ENCODE measurements around the gene PPP6R1.
A peak's percentile ranks its signal among the peaks of the same experiment; 100 is the strongest.

The PPP6R1 gene

DNA sequence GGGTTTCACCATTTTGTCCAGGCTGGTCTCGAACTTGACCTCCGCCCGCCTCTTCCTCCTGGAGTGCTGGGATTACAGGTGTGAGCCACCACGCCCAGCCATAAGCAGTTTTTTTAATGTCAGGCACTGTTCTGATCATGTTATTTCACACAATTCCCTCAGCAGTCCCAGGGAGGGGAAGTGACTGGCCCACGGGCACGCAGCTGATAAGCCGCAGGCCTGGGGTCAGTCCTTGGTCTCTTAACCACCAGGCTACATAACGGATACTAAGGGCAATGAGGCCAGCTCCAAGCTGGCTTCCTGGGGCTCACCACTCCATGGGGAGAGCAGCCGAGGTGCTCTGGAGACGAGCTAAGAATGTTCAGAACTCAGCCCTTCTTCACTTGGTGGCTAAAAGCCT is 38.5 kb upstream of the PPP6R1 start:
- H3K4me3 ChIP-seq (replicated peaks; ENCODE audit: low read depth, low read length) = no peak overlapping the region
- no peak for DNase-seq (ENCODE audit: extremely low read depth, low read depth)
- TF ChIP-seq, protein P1, sequence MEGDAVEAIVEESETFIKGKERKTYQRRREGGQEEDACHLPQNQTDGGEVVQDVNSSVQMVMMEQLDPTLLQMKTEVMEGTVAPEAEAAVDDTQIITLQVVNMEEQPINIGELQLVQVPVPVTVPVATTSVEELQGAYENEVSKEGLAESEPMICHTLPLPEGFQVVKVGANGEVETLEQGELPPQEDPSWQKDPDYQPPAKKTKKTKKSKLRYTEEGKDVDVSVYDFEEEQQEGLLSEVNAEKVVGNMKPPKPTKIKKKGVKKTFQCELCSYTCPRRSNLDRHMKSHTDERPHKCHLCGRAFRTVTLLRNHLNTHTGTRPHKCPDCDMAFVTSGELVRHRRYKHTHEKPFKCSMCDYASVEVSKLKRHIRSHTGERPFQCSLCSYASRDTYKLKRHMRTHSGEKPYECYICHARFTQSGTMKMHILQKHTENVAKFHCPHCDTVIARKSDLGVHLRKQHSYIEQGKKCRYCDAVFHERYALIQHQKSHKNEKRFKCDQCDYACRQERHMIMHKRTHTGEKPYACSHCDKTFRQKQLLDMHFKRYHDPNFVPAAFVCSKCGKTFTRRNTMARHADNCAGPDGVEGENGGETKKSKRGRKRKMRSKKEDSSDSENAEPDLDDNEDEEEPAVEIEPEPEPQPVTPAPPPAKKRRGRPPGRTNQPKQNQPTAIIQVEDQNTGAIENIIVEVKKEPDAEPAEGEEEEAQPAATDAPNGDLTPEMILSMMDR (IDR thresholded peaks at IDR 0.05; ENCODE audit: low read depth, low read length, missing control alignments) = no peak

DNA sequence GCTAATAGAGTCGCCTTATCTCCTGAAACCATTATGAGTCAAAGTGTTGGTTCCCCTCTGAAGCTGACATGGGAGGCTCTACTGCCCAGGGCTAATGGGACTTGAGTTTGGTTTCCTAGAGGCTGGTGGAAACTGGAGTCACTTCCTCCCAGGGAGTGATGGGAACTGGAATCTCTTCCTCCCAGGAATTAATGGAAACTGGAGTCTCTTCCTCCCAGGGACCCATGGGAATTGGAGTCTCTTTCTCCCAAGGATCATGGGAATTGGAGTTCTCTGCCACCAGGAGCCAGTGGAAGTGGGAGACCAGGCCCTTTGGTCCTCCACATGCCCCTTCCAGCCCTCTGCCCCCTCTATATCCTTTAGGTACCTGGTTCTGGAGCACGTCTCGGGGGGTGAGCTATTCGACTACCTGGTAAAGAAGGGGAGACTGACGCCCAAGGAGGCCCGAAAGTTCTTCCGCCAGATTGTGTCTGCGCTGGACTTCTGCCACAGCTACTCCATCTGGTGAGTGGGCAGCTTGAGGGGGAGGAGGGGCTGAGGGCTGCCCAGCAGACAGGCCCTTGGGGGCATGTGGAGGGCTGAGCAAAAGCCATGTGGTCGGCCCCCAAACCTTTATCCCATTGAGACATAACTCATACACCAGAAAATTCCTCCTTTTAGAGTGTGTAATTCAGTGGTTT is 30.4 kb upstream of the PPP6R1 start:
- peak; percentile 12 for DNase-seq (ENCODE audit: extremely low read depth, low read depth)
- H3K4me3 ChIP-seq (replicated peaks; ENCODE audit: low read depth, low read length) = no peak overlapping the region
- TF ChIP-seq, protein P1 (IDR thresholded peaks at IDR 0.05; ENCODE audit: low read depth, low read length, missing control alignments) = no peak

DNA sequence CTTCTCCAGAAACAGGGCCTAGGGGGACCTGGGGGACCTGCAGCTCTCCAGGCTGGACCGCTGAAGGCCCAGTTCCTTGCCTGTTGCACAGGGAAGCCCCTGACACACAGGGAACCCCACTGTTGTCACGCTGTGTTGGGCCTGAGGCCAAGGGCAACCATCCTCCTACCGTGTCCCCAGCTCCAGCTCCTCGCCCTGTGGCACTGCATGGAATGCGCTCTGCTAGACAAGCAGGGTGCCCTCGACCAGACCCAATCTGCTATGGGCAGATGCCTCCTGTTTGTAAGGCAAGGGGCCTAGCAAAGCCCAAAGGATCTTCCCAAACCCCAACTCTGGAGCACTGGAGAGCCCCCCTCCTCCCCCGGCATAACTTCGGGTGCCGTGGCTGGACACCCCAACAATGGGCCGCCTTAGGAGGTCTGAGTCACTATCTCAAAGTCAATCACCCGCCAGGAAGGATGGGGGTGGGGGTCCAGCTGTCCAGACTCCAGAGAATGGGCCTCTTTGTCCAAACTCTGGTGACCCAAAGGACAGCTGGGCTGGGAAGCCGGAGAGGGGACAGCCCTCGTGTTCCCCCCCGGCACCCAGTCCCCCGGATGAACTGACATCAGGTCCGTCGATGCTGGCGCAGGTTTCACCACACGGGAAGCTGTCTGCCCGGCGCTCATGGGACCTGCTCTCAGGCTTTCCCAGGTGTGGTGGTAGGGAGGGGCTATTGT is 28.7 kb upstream of the PPP6R1 start:
- TF ChIP-seq, protein P1 (IDR thresholded peaks at IDR 0.05; ENCODE audit: low read depth, low read length, missing control alignments) = no peak
- no peak for DNase-seq (ENCODE audit: extremely low read depth, low read depth)
- H3K4me3 ChIP-seq (replicated peaks; ENCODE audit: low read depth, low read length) = no peak overlapping the region

DNA sequence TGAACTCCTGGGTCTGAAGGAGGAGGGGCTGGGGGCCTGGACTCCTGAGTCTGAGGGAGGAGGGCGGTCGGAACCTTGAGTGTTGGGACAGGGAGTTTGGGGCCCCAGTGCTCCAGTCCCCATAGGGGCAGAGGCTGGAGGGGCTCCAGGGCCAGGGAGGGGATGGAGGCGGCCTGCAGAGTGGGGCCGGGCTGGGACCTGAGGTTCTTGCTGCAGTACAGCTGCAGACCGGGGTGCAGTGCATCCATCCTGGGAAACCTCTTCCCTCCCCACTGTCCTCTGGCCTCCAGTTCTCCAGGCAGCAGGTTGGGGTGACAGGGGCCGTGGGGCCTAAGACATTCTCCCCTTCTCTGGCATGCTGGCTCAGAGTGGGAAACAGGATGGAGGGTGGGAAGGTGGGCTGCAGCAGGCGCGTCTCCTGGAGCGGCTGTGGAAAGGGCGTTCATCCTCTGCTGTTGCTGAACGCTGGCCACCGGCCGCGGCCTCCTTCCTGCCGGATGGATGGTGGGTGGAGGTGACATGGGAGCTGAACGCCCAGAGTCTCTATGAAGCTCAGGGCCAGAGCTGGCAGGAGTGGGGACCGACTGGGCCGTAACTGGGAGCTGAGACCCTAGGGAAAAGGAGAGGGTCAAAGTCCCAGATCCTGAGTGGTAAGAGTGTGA is 26.5 kb upstream of the PPP6R1 start:
- peak overlapping the region; percentile 34 for H3K4me3 ChIP-seq (replicated peaks; ENCODE audit: low read depth, low read length)
- TF ChIP-seq, protein P1 (IDR thresholded peaks at IDR 0.05; ENCODE audit: low read depth, low read length, missing control alignments) = no peak
- DNase-seq (ENCODE audit: extremely low read depth, low read depth) = no peak

DNA sequence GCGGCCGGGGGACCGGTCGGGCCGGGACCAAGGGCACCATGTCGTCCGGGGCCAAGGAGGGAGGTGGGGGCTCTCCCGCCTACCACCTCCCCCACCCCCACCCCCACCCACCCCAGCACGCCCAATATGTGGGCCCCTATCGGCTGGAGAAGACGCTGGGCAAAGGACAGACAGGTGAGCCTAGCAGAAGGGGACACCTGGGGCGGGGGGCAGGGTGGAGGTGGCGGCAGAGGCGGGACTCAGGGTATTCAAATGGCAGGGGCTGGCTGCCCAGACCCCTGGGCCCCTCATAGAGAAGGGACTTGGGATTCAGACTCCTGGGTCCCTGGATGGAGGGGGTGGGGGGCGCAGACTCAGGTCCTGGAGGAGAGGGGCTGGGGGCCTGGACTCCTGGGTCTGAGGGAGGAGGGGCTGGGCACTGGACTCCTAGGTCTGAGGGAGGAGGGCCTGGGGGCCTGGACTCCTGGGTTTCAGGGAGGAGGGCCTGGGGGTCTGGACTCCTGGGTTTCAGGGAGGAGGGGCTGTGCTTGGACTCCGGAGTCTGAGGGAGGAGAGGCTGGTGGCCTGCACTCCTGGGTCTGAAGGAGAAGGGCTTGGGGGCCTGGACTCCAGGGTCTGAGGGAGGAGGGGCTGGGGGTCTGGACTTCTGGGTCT is 25.7 kb upstream of the PPP6R1 start:
- peak overlapping the region; percentile 34 for H3K4me3 ChIP-seq (replicated peaks; ENCODE audit: low read depth, low read length)
- TF ChIP-seq, protein P1 (IDR thresholded peaks at IDR 0.05; ENCODE audit: low read depth, low read length, missing control alignments) = no peak
- DNase-seq (ENCODE audit: extremely low read depth, low read depth) = no peak

DNA sequence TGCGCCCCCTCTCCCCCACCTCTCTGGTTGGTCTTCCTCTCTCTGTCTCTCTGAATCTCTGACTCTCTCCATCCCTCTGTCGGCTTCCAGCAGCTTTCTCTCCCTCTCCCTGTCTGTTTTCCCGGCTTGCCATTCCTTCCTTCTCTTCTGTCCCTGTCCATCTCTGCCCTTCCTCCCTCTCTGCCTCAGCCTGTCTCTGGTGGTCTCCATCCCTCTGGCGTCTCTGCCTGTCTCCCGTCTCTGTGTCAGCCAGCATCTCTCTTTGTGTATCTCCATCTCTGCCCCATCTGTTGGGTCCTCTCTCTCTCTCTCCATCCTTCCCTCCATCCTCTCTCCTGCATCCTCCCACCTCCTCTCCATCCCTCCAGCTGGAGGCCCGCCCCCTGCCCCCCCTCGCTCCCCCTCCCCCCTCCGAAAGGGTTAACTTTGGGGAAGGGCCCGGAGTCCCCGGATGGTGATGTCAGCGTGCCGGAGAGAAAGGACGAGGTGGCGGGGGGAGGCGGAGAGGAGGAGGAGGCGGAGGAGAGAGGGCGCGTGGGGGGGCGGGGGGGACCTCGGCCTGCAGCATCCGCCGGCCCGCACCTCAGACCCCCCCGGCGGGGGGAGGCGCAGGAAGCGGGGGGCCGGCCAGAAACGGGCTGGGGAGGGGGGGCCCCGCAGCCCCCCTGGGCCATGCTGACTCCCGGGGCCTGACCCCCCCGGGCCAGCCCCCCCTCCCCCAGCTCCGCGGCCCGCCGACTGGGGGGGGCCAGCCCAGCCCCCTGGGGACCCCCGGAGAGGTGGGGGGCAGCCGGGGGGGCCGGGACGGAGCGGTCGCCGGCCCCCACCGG is 24.9 kb upstream of the PPP6R1 start, which contains the start of gene BRSK1:
Gene BRSK1 (plus strand): TSS at position 450 of the 830 bp plus-strand sequence. CDS start 446 bp downstream, outside the sequence.
- H3K4me3 ChIP-seq (replicated peaks; ENCODE audit: low read depth, low read length) = peak within 1 kb of the TSS; percentile 34
- DNase-seq (ENCODE audit: extremely low read depth, low read depth) = no peak
- TF ChIP-seq, protein P1 (IDR thresholded peaks at IDR 0.05; ENCODE audit: low read depth, low read length, missing control alignments) = no peak
